ENCODE results near the gene DMTF1.
"Not testable (repeated sequence)": the region's sequence is repeated elsewhere in the genome, so short reads cannot be mapped to it uniquely, and the experiment has no call there.

DMTF1 gene, protein sequence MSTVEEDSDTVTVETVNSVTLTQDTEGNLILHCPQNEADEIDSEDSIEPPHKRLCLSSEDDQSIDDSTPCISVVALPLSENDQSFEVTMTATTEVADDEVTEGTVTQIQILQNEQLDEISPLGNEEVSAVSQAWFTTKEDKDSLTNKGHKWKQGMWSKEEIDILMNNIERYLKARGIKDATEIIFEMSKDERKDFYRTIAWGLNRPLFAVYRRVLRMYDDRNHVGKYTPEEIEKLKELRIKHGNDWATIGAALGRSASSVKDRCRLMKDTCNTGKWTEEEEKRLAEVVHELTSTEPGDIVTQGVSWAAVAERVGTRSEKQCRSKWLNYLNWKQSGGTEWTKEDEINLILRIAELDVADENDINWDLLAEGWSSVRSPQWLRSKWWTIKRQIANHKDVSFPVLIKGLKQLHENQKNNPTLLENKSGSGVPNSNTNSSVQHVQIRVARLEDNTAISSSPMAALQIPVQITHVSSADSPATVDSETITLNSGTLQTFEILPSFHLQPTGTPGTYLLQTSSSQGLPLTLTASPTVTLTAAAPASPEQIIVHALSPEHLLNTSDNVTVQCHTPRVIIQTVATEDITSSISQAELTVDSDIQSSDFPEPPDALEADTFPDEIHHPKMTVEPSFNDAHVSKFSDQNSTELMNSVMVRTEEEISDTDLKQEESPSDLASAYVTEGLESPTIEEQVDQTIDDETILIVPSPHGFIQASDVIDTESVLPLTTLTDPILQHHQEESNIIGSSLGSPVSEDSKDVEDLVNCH

DNA sequence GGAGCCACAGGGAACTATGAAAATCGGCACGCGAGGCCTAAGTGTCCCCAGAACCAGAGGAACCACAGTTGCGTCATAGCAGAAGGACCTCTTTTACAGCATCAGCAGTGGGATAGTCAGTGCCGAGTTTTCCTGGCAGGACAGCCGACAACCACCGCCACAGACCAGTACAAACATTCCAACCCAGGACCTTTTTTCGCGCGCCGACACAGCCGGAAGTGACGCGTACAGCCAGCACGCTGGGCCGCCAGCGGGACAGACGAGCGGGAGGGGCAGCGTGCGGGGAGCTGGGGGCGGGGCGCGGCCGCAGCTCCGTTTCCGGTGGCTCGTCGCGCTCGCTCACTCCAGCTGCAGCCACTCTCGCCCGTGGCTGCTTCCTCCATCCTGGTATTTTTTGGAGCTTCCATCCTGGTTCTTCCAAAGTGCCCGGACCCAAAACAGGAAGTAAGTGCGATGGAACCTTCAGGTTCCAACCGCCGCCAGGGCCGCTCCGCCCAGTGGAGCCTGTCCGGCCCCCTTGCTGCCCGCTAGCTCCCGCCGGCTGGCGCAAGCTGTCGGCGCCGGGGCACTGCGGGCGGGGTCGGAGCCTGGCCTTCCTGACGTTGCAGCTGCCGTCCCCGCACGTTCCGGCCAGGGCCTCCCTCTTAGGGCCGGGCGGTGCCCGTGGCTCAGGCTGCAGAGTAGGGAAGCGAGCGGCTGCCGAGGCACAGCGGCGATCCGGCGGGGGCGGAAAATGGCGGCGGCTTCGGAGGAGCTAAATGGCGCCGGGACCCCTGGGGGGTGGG is at the start of gene DMTF1:
Gene DMTF1 (plus strand): TSS at position 342 of the 785 bp plus-strand sequence. CDS start 12,489 bp downstream, outside the sequence.
- DNase-seq (ENCODE audit: low read depth): peak; percentile 71

GRCh38 chr7:87105401-87105800 is 46.9 kb upstream of the DMTF1 start:
- DNase-seq (ENCODE audit: low read depth): no peak

- DNase-seq (ENCODE audit: low read depth): no peak
These were observed 45.2 kb upstream of the DMTF1 start for GRCh38 chr7:87106974-87107612.

DNA sequence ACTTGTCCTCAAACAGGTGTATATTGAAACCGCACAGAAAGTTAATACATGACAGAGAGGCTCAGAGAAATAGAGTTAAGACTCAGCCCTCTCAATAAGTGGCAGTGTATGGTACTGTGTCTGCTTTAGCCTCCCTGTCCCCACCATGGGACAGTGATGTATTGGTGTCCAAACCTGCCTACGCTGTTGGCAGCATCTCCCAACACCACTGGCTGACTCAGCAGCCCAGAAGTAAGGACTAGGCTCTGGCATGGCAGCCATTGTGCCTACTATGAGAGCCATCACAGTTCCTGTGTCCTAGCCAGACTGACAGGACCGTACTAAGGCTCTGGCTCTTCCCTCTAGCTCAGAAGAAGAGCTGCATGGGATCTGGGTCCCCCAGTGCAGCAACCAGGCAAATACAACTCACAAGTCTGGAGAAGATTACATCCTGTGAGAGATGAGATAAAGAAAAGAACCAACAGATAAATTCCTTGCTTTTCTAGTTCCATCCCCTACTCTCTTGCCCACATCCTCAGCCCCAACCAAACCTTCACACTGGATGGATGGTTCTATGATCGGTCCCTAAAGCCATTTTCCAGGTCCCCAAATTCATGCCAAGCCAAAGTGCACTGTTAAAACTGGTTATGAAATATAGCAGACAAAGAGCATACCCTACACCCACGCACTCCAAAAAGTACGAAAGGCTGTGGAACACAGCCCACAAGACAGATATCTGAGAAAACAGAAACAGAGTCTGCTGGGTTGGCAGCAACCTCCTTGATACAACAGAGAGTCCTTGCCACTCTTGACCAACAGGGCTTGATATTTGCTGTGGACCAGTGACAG is 44.1 kb upstream of the DMTF1 start:
- DNase-seq (ENCODE audit: low read depth): no peak

GRCh38 chr7:87110778-87111177 is 41.5 kb upstream of the DMTF1 start:
- no peak for DNase-seq (ENCODE audit: low read depth)

DNA sequence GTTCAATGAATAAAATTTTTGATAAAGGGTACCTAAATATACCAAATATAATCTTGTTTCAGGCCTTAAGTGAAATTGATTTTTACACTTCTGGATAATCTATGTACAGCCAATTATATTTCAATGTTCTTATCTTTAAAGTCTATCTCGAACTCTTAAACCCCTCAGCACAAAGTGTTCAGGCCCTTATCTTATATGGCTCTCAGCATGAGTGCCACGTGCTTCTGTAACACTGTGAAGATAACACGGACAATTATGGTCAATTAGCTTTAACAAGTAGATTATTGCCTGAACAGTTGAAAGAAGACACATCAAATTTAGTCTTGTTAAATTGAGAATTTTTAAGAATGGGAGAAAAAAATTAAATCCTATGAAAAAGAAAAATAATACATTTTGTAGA is 40.4 kb upstream of the DMTF1 start:
- no peak for DNase-seq (ENCODE audit: low read depth)

DNA sequence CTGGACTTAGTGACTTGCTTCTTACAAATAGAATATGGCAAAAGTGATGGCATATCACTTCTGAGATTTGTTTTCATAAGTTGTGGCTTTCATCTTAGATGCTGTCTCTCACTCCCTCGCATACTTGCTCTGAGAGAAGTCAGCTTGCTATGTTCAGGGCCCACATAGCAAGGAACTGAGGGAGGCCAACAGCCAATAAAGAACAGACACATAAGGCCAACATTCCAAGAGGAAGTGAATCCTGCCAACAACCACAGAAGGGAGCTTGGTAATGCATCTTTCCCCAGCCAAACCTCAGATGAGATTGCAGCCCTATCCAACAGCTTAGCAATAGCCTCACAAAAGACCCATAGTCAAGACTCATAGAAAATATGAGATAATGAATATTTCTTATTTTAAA is 39.2 kb upstream of the DMTF1 start:
- DNase-seq (ENCODE audit: low read depth): no peak

GRCh38 chr7:87113904-87114303 is 38.3 kb upstream of the DMTF1 start:
- not testable (repeated sequence) for DNase-seq (ENCODE audit: low read depth)

DNA sequence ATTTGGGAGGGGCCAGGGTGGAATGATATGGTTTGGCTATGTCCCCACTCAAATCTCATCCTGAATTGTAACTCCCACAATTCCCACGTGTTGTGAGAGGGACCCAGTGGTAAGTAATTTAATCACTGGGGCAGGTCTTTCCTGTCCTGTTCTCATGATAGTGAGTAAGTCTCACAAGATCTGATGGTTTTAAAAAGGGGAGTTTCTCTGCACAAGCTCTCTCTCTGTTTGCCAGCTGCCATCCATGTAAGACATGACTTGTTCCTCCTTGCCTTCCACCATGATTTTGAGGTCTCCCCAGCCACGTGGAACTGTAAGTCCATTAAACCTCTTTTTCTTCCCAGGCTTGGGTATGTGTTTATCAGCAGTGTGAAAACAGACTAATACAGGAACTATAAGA is 36.5 kb upstream of the DMTF1 start:
- not testable (repeated sequence) for DNase-seq (ENCODE audit: low read depth)

DNA sequence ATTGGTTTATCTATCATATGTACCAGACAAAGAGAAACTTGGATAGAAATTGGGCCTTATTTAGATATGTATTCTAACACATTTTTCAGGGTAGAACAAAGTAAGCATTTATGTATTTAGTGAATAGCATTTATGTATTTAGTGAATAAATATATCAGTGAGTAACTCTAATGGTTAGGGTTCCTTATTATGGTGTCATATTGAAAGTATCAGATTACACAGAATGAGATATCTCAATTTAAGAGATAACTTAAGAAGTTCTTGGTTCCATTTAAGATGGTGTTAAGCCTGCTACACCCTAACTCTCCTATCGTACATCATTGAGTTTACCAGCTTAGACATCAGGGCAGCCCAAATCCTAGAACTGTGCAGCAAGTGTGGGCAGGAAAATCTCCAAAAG is 35.9 kb upstream of the DMTF1 start:
- DNase-seq (ENCODE audit: low read depth): no peak

- no peak for DNase-seq (ENCODE audit: low read depth)
These were observed 32.7 kb upstream of the DMTF1 start for GRCh38 chr7:87119581-87119980.

- no peak for DNase-seq (ENCODE audit: low read depth)
These were observed 29.1 kb upstream of the DMTF1 start for GRCh38 chr7:87123105-87123504.

GRCh38 chr7:87127019-87127418 is 25.2 kb upstream of the DMTF1 start:
- DNase-seq (ENCODE audit: low read depth): no peak

DNA sequence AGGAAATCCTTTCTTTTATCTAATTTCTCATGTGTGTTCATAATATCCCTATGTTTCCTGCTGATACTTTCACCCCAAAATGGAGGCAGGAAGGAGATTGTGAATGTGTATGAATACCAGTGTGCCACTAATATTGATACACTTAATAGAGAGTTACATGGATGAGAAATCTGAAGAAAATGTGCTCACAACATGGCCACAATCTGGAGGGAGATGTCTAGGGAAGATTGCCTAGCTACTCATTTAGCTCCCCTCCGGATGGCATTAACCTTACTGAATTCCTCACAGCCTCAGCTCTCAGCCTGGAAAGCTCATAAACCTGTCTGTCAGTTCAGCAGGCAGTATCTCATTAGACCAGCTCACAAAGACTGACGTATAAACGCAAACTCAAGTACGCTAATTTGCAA is 23.4 kb upstream of the DMTF1 start:
- no peak for DNase-seq (ENCODE audit: low read depth)

- no peak for DNase-seq (ENCODE audit: low read depth)
These were observed 22.9 kb upstream of the DMTF1 start for GRCh38 chr7:87129332-87129731.

- DNase-seq (ENCODE audit: low read depth): no peak
These were observed 22.4 kb upstream of the DMTF1 start for GRCh38 chr7:87129848-87130247.

- DNase-seq (ENCODE audit: low read depth): no peak
These were observed 20.5 kb upstream of the DMTF1 start for GRCh38 chr7:87131771-87132170.

- DNase-seq (ENCODE audit: low read depth): no peak
These were observed 15.0 kb upstream of the DMTF1 start for GRCh38 chr7:87137271-87137670.

- no peak for DNase-seq (ENCODE audit: low read depth)
These were observed 12.7 kb upstream of the DMTF1 start for GRCh38 chr7:87139514-87139913.

- no peak for DNase-seq (ENCODE audit: low read depth)
These were observed 11.9 kb upstream of the DMTF1 start for GRCh38 chr7:87140271-87140748.

GRCh38 chr7:87144173-87144657 is 8.0 kb upstream of the DMTF1 start:
- no peak for DNase-seq (ENCODE audit: low read depth)
